H9 (cell line): Measurements from ENCODE around the gene COCH. TPM values are rescaled to one million over a fixed set of nuclear protein-coding genes. Genes with fewer than 3 reads are reported as not detected.

Experiments
- DNase-seq: peaks from one replicate; pipeline ENCODE4 v3.0.0-alpha.2; 2017
- H2AFZ ChIP-seq: one replicate; pipeline ENCODE4 v1.6.1; 2013; ENCODE audit warnings: mild to moderate bottlenecking, low read length, control low read depth, moderate library complexity
- H2AK5ac ChIP-seq: 2 replicates; pipeline ENCODE4 v1.6.1; 2013; ENCODE audit warnings: low read length, control low read depth, mixed read lengths; ENCODE audit not compliant: insufficient read length
- H2BK120ac ChIP-seq: one replicate; pipeline ENCODE4 v1.6.1; 2013; ENCODE audit warnings: low read depth, mild to moderate bottlenecking, low read length, control low read depth, inconsistent platforms; ENCODE audit not compliant: poor library complexity, severe bottlenecking
- H2BK12ac ChIP-seq: 2 replicates; pipeline ENCODE4 v1.6.1; 2013; ENCODE audit warnings: low read length, control low read depth, mixed read lengths, low read depth; ENCODE audit not compliant: insufficient read length
- H2BK15ac ChIP-seq: 2 replicates; pipeline ENCODE4 v1.6.1; 2013; ENCODE audit warnings: low read depth, low read length, control low read depth
- H2BK20ac ChIP-seq: one replicate; pipeline ENCODE4 v1.6.1; 2013; ENCODE audit warnings: low read depth, mild to moderate bottlenecking, low read length, control low read depth, inconsistent platforms; ENCODE audit not compliant: poor library complexity, severe bottlenecking
- H2BK5ac ChIP-seq: 2 replicates; pipeline ENCODE4 v1.6.1; 2013; ENCODE audit warnings: low read length, control low read depth, mixed read lengths; ENCODE audit not compliant: insufficient read length
- H3K14ac ChIP-seq: 2 replicates; pipeline ENCODE4 v1.6.1; 2013; ENCODE audit warnings: low read length, control low read depth; ENCODE audit not compliant: insufficient read depth
- H3K18ac ChIP-seq: 2 replicates; pipeline ENCODE4 v1.6.1; 2013; ENCODE audit warnings: low read depth, mild to moderate bottlenecking, mixed read lengths, low read length, control low read depth; ENCODE audit not compliant: insufficient read length
- H3K23ac ChIP-seq: 2 replicates; pipeline ENCODE4 v1.6.1; 2013; ENCODE audit warnings: low read length, control low read depth, mixed read lengths, low read depth; ENCODE audit not compliant: insufficient read length
- H3K23me2 ChIP-seq: 2 replicates; pipeline ENCODE4 v1.6.1; 2013; ENCODE audit warnings: low read depth, mild to moderate bottlenecking, mixed read lengths, low read length, control low read depth; ENCODE audit not compliant: insufficient read length, poor library complexity, severe bottlenecking
- H3K27ac ChIP-seq: 2 replicates; pipeline ENCODE4 v1.5.1; 2013; ENCODE audit warnings: low read length, control low read depth, mixed read lengths, low read depth; ENCODE audit not compliant: insufficient read length
- H3K27me3 ChIP-seq: 2 replicates; pipeline ENCODE4 v1.6.1; 2013; ENCODE audit warnings: low read length, control low read depth, inconsistent platforms; ENCODE audit not compliant: insufficient read depth
- H3K4ac ChIP-seq: 2 replicates; pipeline ENCODE4 v1.6.1; 2013; ENCODE audit warnings: low read depth, mild to moderate bottlenecking, control low read depth, inconsistent platforms, low read length, moderate library complexity
- H3K4me1 ChIP-seq: 2 replicates; pipeline ENCODE4 v1.6.1; 2013; ENCODE audit warnings: low read length, control low read depth, inconsistent platforms; ENCODE audit not compliant: insufficient read depth
- H3K4me2 ChIP-seq: 2 replicates; pipeline ENCODE4 v1.6.1; 2013; ENCODE audit warnings: low read length, control low read depth, mixed read lengths; ENCODE audit not compliant: insufficient read length, insufficient read depth
- H3K56ac ChIP-seq: 2 replicates; pipeline ENCODE4 v1.6.1; 2013; ENCODE audit warnings: low read depth, mild to moderate bottlenecking, mixed read lengths, low read length, control low read depth; ENCODE audit not compliant: insufficient read length
- H3K79me1 ChIP-seq: 2 replicates; pipeline ENCODE4 v1.6.1; 2013; ENCODE audit warnings: low read depth, mild to moderate bottlenecking, moderate library complexity, low read length, control low read depth, inconsistent platforms; ENCODE audit not compliant: insufficient read depth, poor library complexity, severe bottlenecking
- H3K79me2 ChIP-seq: 2 replicates; pipeline ENCODE4 v1.6.1; 2013; ENCODE audit warnings: low read length, control low read depth, inconsistent platforms; ENCODE audit not compliant: insufficient read depth
- H3K9ac ChIP-seq: 2 replicates; pipeline ENCODE4 v1.6.1; 2013; ENCODE audit warnings: low read length, control low read depth, mixed read lengths; ENCODE audit not compliant: insufficient read length; ENCODE audit errors: extremely low read depth
- H3K9me3 ChIP-seq: one replicate; pipeline ENCODE4 v1.6.1; 2013; ENCODE audit warnings: low read depth, low read length, inconsistent platforms; ENCODE audit not compliant: control insufficient read depth
- H3T11ph ChIP-seq: one replicate; pipeline ENCODE4 v1.6.1; 2013; ENCODE audit warnings: mild to moderate bottlenecking, low read length, control low read depth, inconsistent platforms
- H4K20me1 ChIP-seq: one replicate; pipeline ENCODE4 v1.6.1; 2013; ENCODE audit not compliant: control insufficient read depth, insufficient read length, insufficient read depth
- H4K5ac ChIP-seq: 2 replicates; pipeline ENCODE4 v1.6.1; 2013; ENCODE audit warnings: low read depth, mild to moderate bottlenecking, mixed read lengths, low read length, control low read depth; ENCODE audit not compliant: insufficient read length
- H4K8ac ChIP-seq: replicated peaks from 2 replicates; pipeline ENCODE4 v1.6.1; 2013; ENCODE audit warnings: low read length, control low read depth, mixed read lengths, low read depth; ENCODE audit not compliant: insufficient read length
- H4K91ac ChIP-seq: 2 replicates; pipeline ENCODE4 v1.6.1; 2013; ENCODE audit warnings: low read depth, mild to moderate bottlenecking, moderate library complexity, mixed read lengths, low read length, control low read depth; ENCODE audit not compliant: insufficient read length
- H3K27ac Mint-ChIP-seq, 3 experiments: 2 replicates in 2 of 3; 3 replicates in 1 of 3; pipeline ENCODE4 v1.8.0; 2020 to 2021; ENCODE audit warnings: mixed read lengths in 3 of 3, mild to moderate bottlenecking in 1 of 3, moderate library complexity in 1 of 3
- H3K27me3 Mint-ChIP-seq: 2 replicates; pipeline ENCODE4 v1.8.0; 2021; ENCODE audit warnings: low read depth, mild to moderate bottlenecking, moderate library complexity, mixed read lengths
- H3K36me3 Mint-ChIP-seq, 3 experiments: 2 replicates in 2 of 3; 3 replicates in 1 of 3; pipeline ENCODE4 v1.8.0; 2020 to 2021; ENCODE audit warnings: low read depth in 3 of 3, mixed read lengths in 3 of 3; ENCODE audit not compliant: insufficient read depth in 1 of 3
- H3K4me1 Mint-ChIP-seq, 2 experiments: 2 replicates each; pipeline ENCODE4 v1.8.0; 2020; ENCODE audit warnings: mixed read lengths in 2 of 2
- H3K4me3 Mint-ChIP-seq, 2 experiments: 2 replicates in 1 of 2; 3 replicates in 1 of 2; pipeline ENCODE4 v1.8.0; 2020 to 2021; ENCODE audit warnings: mild to moderate bottlenecking in 2 of 2, mixed read lengths in 2 of 2, moderate library complexity in 1 of 2
- H3K9me3 Mint-ChIP-seq, 2 experiments: 2 replicates in 1 of 2; 3 replicates in 1 of 2; pipeline ENCODE4 v1.8.0; 2020; ENCODE audit warnings: mild to moderate bottlenecking in 2 of 2, mixed read lengths in 2 of 2, moderate library complexity in 1 of 2
- CTCF ChIP-seq: fragments of 200-600 bp; sonication (generic); conservative IDR thresholded peaks from 3 replicates; pipeline ENCODE4 v1.8.0; 2021; ENCODE audit warnings: antibody characterized with exemption, mild to moderate bottlenecking
- WGBS: extraction: QIAGEN DNeasy Blood & Tissue Kit; methylation state at CpG from one replicate; pipeline ENCODE4 v1.1.7; 2013; ENCODE audit warnings: missing lambda C conversion rate, low lambda C conversion rate, mixed read lengths; ENCODE audit not compliant: insufficient read length; ENCODE audit errors: extremely low coverage; 5-methylcytosine and 5-hydroxymethylcytosine counted together
- total RNA-seq: library from RNA; stranded (reverse); gene quantifications from 2 replicates; pipeline ENCODE4 v1.2.1, GENCODE V29; 2021

The COCH gene
- total RNA-seq, 1 experiment from 2014 or later = 25.8 TPM

GRCh38 chr14:30873308-30874119 is 845 bp upstream of the COCH start:
- Histone ChIP-seq H3K23ac (no peak overlapping the region), H4K8ac (no peak overlapping the region), H4K91ac (no peak overlapping the region), H2BK5ac (no peak overlapping the region), H3K27me3 (peaks cover 21% of the 10 kb centered on the region; the same call in 1 of the 2 replicates), H3K79me1 (no peaks in the 10 kb centered on the region), H3K9me3 (no peaks in the 10 kb centered on the region), H3K9ac (no peak overlapping the region), H3K56ac (no peak overlapping the region), H3K27ac (no peak overlapping the region), H2BK12ac (no peak overlapping the region), H4K20me1 (no peaks in the 10 kb centered on the region), H3T11ph (no peak overlapping the region), H3K14ac (no peak overlapping the region), H3K4me2 (peak overlapping the region; percentile 40), H3K23me2 (peaks cover 17% of the 10 kb centered on the region), H3K4ac (no peak overlapping the region), H2BK15ac (no peak overlapping the region), H2BK120ac (no peak overlapping the region), H2AK5ac (no peak overlapping the region), H4K5ac (no peak overlapping the region), H3K4me1 (peaks cover 2% of the 10 kb centered on the region; the same call in 1 of the 2 replicates), H2BK20ac (no peak overlapping the region), H3K18ac (no peak overlapping the region), H3K79me2 (no peaks in the 10 kb centered on the region), H2AFZ (no peak overlapping the region)
- peaks cover 0 to 2% (median 0%) of the 10 kb centered on the region in 3 experiments; a peak in 2 of 7 replicates for H3K36me3 Mint-ChIP-seq
- H3K4me1 Mint-ChIP-seq = peaks cover 32 to 39% of the 10 kb centered on the region in 2 experiments
- no peak for DNase-seq
- H3K27ac Mint-ChIP-seq = no peak overlapping the region
- TF ChIP-seq CTCF = no peak
- H3K4me3 Mint-ChIP-seq = peak overlapping the region; percentile 45 to 67
- peaks cover 42% of the 10 kb centered on the region for H3K27me3 Mint-ChIP-seq
- H3K9me3 Mint-ChIP-seq = no peaks in the 10 kb centered on the region; a peak in 2 of 5 replicates
- no CpG with 5 or more reads among the region's 20 CpGs for WGBS
